ENCODE measurements around the gene AP1B1.

Gene AP1B1

DNA sequence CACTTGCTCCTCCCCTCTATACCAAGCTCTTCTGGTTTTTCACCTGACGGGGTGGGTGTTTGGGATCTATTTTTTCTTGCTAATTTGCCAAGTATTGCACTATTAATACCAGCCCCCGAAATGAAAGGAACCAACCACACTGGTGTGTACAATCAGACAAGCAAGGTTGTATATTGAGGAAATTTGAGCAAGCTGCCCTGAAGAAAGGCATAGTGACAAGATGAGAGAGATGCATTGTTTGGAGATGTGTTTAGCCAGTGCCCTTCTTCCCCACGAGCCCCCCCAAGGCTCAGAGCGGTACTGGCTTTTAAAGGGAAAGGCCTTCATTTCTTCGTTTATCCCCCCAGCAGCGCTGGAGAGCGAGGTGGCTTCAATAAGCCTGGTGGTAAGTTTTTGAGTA lies 97.2 kb downstream of the AP1B1 start:
- no peak for DNase-seq

DNA sequence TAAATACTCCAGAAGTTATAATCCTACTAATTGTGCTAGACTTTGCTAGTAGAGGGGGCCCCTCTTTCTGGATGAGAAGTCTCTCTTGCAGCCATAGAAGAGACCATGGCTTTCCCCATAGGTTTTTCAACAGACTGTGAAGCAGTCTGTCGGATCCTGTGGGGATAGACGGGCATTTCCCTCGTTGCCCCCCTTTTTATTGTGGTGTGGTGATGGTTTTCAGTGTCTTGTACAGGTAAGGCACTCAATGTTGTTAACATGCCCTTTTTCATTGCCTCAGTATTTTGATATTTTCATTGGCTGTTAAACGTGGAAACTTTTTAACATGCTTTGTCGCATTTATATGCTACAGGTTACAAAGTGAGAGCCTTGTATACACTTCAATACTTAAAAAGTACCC lies 98.3 kb downstream of the AP1B1 start:
- no peak for DNase-seq

DNA sequence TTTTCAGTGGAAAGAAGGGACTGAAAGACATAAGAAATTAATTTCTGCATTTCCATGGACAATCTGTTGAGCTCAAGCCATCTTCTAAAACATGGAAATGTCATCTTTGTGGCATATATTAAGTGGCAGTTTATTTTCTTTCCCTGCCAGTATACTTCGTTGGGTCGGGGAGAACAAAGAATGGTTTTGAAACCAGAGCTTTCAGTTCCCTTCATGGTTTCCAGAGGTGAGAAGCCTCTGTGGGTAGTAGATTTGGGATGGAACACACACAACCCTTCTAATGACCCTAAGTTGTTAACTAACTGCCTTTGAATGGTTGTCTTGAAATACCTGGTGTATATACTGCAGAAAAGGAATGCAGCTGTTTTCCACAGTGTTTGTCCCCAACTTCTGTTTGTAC lies 99.5 kb downstream of the AP1B1 start:
- no peak for DNase-seq

DNA sequence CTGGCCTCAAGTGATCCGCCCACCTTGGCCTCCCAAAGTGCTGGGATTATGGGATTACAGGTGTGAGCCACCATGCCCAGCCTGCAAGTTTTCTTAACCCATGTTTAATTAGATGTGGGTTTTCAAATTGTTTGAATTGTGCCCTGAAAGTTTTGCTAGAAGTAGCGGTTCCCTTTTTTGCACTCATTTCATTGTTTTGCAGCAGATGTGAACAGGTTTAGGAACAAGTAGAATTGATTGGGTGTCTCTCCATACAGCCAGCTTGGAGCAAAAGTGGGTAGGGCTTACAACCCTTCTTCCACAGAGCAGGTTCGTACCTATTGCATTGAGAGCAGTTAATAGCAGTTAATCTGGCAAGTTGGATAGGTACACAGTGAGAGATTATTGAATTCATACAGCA lies 104.2 kb downstream of the AP1B1 start:
- no peak for DNase-seq

DNA sequence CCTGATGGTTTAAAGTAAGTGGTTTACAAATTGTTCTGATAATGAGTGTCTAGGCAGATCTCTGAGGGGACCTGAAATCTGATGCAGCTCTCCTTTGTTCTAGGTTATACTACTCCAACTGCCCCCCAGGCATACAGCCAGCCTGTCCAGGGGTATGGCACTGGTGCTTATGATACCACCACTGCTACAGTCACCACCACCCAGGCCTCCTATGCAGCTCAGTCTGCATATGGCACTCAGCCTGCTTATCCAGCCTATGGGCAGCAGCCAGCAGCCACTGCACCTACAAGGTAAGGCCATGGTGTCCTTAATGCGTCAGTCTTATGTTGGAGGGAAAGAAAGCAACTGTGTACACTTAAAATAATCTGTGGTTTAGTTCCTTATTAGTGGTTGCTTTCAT lies 110.4 kb downstream of the AP1B1 start:
- DNase-seq: no peak

Measured in NCI-H2029 (cell line).